Measurements from ENCODE around the gene NDP.

NDP gene

DNA sequence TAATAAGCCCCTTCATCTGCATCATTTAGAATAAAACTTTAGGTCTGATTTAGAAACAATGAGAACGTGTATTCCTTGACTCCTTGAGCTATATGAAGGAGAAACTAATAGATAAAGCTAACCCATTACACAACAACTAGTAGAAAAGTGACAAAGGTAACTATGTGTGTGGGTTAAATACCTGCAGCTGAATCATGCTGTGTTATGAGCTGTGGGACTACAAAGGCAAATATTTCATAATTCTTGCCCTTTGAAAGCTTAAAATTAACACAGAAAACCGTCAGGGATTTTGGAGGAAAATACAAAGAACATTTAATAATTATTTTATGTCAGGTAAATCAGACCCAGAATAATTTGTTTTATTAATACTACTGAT is 898 bp upstream of the NDP start:
- H3K4me3 ChIP-seq (replicated peaks; ENCODE audit: low read depth, low read length): no peak overlapping the region
- no peak for DNase-seq (ENCODE audit: extremely low read depth, low read depth)
- TF ChIP-seq, protein P1, sequence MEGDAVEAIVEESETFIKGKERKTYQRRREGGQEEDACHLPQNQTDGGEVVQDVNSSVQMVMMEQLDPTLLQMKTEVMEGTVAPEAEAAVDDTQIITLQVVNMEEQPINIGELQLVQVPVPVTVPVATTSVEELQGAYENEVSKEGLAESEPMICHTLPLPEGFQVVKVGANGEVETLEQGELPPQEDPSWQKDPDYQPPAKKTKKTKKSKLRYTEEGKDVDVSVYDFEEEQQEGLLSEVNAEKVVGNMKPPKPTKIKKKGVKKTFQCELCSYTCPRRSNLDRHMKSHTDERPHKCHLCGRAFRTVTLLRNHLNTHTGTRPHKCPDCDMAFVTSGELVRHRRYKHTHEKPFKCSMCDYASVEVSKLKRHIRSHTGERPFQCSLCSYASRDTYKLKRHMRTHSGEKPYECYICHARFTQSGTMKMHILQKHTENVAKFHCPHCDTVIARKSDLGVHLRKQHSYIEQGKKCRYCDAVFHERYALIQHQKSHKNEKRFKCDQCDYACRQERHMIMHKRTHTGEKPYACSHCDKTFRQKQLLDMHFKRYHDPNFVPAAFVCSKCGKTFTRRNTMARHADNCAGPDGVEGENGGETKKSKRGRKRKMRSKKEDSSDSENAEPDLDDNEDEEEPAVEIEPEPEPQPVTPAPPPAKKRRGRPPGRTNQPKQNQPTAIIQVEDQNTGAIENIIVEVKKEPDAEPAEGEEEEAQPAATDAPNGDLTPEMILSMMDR (IDR thresholded peaks at IDR 0.05; ENCODE audit: low read depth, low read length, missing control alignments): no peak

DNA sequence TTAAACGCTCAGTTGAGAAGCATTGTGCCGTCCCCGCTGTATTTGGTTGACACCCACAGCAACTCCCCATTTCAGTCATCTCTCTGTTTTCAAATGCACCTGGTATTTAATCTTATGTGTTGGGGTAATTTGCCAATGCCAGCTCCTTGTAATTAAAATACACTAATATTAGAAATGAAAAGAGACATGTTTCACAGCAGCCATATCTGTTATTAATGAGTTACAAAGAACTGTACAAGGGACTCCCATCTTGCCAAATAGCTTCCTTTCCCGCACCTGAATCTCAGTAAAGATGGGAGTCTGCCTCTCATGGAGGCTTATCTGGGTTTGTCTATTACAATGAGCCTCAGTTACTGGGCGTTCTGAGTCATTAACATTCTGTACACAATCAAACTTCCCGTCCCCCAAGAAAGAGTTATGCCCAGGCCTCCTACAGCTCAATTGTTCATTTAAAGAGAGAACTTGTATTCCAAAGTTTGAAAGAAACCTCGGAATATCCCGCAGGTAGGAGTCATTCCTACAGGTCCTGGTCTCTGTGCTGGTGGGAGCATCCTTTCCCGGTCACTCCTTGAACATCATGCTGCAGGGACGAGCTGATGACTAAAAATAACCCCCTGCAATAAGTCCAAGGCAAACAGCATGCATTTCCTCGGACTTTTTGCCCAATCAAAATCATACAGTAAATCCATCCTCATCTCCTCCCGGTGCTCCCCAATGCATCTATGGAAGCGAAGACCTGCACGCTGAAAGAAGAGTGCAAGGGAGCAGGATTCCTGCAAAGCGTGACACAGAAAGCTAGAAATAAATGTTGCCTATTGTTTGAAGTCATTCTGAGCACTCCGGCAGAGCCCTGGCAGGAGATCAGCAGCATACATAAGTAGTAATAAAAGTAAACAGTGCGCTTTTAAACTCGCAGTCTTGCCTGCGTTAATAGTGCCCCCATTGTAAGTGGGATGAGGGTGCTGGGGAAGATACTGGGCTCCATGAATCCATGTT is 926 bp downstream of the NDP start:
- no peak for DNase-seq (ENCODE audit: extremely low read depth, low read depth)
- H3K4me3 ChIP-seq (replicated peaks; ENCODE audit: low read depth, low read length): no peak overlapping the region
- TF ChIP-seq, protein P1 (IDR thresholded peaks at IDR 0.05; ENCODE audit: low read depth, low read length, missing control alignments): no peak

DNA sequence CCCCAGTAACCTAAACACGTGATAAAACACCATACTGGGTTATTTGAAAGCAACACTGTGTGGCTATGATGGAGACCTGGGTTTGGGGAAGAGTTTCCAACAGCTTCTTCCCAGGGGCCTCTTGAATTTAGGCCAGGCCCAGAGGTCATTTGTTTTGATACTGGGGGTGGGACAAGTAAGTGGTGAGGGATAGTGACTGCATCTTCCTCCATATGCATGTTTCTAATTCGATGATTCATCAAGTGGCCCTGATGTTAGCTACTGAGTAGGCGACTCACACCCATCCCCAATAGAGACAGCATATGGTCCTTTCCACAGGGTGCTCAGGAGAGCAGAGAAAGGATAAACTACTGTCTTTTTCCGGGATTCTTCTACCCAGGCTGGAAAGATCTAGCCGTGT is 2.7 kb downstream of the NDP start:
- TF ChIP-seq, protein P1 (IDR thresholded peaks at IDR 0.05; ENCODE audit: low read depth, low read length, missing control alignments): no peak
- DNase-seq (ENCODE audit: extremely low read depth, low read depth): no peak
- H3K4me3 ChIP-seq (replicated peaks; ENCODE audit: low read depth, low read length): no peak overlapping the region

DNA sequence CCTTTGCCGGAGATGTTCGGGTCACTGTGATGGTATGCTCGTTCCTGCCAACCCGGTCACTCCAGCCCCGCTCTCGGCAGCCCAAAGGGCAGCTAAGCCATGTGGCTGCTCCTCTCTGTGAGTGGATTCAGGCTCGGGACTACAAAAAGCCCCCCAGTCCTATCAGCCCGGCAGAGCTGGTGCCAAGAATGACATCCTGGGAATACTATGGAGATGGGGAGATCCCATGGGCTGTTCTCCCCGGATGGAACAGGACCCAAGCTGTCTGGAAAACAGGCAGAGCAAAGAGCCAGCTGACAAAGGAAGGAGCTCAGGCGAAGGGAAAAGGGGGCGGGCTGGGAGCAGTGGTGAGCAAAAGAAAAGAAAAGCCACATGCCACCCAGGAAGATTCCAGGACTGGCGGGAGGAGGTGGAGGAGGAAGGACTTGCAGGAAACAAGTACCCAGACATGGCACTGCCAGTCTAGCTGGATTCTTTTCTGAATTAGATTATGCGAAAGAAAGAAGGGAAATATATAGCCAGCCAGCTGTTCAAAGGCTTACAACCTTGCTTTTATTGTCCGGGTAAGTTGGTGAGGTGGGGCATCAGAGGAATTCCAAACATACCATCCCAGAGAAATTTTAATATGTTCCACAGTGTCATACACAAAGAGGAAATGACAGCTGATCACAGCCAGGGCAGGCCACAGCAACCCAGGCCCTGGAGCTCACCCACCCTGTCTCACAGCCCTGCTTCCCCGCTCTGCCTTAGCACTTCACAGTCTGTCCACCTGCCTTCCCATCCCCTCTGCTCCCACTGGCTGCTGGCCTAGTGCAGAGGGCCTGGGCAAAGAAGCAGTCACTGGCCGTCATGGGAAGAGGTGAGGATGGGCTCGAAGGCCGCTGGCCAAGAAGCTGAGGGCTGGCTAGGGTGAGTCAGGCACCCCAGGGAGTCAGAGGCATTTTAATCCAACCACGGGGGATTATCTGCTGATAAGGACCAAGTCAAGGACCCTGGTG is 3.4 kb downstream of the NDP start:
- no peak overlapping the region for H3K4me3 ChIP-seq (replicated peaks; ENCODE audit: low read depth, low read length)
- no peak for DNase-seq (ENCODE audit: extremely low read depth, low read depth)
- TF ChIP-seq, protein P1 (IDR thresholded peaks at IDR 0.05; ENCODE audit: low read depth, low read length, missing control alignments): no peak

DNA sequence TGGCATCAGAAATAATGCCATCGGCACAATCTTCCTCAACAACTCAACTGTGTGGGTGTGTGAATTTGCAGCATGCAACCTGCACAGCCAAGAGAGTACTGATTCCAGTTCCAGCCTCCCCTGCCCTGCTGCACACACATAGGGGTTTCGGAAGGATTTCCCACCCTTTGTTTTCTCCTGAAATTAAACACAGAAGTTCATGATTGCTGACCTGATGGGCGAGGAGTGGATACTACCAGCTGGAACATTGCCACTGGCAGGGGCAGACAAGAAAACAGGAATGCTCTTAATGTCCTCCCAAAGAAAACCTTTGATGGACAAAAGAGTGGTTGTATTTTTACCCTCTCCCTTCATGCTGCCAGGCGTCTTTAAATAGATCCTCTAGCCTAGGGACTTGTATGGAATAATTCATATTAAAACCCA is 4.8 kb downstream of the NDP start:
- TF ChIP-seq, protein P1 (IDR thresholded peaks at IDR 0.05; ENCODE audit: low read depth, low read length, missing control alignments): no peak
- DNase-seq (ENCODE audit: extremely low read depth, low read depth): no peak
- H3K4me3 ChIP-seq (replicated peaks; ENCODE audit: low read depth, low read length): no peak overlapping the region

DNA sequence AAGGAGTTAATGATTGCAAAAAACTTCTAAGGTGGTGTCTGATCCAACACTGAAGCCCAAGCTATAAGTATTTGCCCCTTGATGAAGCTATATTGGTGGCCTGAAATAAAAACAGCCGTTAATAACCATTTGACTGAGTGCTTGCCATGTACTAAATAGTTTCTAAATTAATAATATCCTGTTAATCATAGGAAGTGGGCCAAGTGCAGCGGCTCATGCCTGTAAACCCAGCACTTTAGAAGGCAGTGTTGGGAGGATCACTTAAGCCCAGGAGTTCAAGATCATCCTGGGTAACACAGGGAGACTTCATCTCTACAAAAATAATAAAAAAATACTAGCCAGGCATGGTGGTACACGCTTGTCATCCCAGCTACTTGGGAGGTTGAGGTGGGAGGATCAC is 8.3 kb downstream of the NDP start:
- TF ChIP-seq, protein P1 (IDR thresholded peaks at IDR 0.05; ENCODE audit: low read depth, low read length, missing control alignments): no peak
- DNase-seq (ENCODE audit: extremely low read depth, low read depth): no peak
- no peak overlapping the region for H3K4me3 ChIP-seq (replicated peaks; ENCODE audit: low read depth, low read length)
